ENCODE results near the gene CLSTN3.

GRCh38 chr12:7114851-7115250 lies 15.3 kb upstream of the CLSTN3 start:
- TF ChIP-seq GATA2 (IDR thresholded peaks at IDR 0.05; ENCODE audit: low read depth, low read length), result no peak
- TF ChIP-seq GATA3 (IDR thresholded peaks at IDR 0.05; ENCODE audit: low read depth, low read length), result no peak
